ENCODE data around the gene METTL25B.

DNA sequence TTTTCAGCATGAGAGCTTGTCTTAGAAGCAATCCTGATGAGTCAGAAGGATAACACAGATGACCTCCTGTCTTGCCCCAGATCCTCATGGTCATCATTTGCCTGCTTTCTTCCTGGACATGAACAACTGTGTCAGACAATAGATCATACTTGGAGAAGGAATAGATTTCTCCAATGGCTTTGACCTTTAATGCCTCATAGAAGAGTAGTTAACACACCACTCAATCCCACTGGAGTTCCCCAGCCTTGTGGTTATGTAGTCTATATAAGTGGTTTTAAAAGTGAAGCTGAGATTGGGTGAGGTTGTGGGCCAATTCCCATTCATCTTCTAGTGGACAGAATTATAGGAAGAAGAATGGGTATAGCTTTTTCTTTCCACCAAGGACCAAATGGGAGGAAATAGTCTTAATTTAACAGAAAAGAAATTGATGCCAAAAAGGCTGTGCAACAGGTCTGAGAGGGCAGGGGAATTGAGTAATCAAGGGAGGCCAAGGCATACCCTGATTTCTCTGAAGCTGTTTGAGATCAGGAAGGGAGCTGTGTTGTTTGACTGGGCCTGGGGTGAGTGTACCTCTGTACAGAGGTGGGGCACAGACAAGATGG lies 53.4 kb downstream of the METTL25B start:
- TF ChIP-seq, protein P1, sequence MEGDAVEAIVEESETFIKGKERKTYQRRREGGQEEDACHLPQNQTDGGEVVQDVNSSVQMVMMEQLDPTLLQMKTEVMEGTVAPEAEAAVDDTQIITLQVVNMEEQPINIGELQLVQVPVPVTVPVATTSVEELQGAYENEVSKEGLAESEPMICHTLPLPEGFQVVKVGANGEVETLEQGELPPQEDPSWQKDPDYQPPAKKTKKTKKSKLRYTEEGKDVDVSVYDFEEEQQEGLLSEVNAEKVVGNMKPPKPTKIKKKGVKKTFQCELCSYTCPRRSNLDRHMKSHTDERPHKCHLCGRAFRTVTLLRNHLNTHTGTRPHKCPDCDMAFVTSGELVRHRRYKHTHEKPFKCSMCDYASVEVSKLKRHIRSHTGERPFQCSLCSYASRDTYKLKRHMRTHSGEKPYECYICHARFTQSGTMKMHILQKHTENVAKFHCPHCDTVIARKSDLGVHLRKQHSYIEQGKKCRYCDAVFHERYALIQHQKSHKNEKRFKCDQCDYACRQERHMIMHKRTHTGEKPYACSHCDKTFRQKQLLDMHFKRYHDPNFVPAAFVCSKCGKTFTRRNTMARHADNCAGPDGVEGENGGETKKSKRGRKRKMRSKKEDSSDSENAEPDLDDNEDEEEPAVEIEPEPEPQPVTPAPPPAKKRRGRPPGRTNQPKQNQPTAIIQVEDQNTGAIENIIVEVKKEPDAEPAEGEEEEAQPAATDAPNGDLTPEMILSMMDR (IDR thresholded peaks at IDR 0.05 in 2 of 3, conservative IDR thresholded peaks at IDR 0.05 in 1 of 3; ENCODE audit: control insufficient read depth in 2 of 3, extremely low read depth in 1 of 3, insufficient read depth in 1 of 3, low read depth in 3 of 3, low read length in 3 of 3): no peak
- TF ChIP-seq RAD21 (IDR thresholded peaks at IDR 0.05; ENCODE audit: insufficient read depth, low read depth, low read length) (no peak), POLR2A (IDR thresholded peaks at IDR 0.05; ENCODE audit: low read depth, low read length) (no peak), TARDBP (IDR thresholded peaks at IDR 0.05; ENCODE audit: borderline replicate concordance) (no peak), YY1 (IDR thresholded peaks at IDR 0.05; ENCODE audit: low read depth, low read length) (no peak), ZNF384 (IDR thresholded peaks at IDR 0.05; ENCODE audit: borderline replicate concordance, low read depth, low read length) (no peak), PML (IDR thresholded peaks at IDR 0.05; ENCODE audit: low read length) (no peak), EZH2 (IDR thresholded peaks at IDR 0.05; ENCODE audit: borderline replicate concordance, control insufficient read depth, low read depth, low read length) (no peak), EGR1 (IDR thresholded peaks at IDR 0.05; ENCODE audit: borderline replicate concordance in 1 of 2, low read depth in 2 of 2, low read length in 2 of 2) (no peak)
- TF ChIP-seq, protein P2, sequence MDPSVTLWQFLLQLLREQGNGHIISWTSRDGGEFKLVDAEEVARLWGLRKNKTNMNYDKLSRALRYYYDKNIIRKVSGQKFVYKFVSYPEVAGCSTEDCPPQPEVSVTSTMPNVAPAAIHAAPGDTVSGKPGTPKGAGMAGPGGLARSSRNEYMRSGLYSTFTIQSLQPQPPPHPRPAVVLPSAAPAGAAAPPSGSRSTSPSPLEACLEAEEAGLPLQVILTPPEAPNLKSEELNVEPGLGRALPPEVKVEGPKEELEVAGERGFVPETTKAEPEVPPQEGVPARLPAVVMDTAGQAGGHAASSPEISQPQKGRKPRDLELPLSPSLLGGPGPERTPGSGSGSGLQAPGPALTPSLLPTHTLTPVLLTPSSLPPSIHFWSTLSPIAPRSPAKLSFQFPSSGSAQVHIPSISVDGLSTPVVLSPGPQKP (IDR thresholded peaks at IDR 0.05; ENCODE audit: low read depth, low read length): no peak
- TF ChIP-seq, protein P3, sequence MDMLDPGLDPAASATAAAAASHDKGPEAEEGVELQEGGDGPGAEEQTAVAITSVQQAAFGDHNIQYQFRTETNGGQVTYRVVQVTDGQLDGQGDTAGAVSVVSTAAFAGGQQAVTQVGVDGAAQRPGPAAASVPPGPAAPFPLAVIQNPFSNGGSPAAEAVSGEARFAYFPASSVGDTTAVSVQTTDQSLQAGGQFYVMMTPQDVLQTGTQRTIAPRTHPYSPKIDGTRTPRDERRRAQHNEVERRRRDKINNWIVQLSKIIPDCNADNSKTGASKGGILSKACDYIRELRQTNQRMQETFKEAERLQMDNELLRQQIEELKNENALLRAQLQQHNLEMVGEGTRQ (IDR thresholded peaks at IDR 0.05; ENCODE audit: borderline replicate concordance, low read depth, low read length): no peak
- TF ChIP-seq, protein P4, sequence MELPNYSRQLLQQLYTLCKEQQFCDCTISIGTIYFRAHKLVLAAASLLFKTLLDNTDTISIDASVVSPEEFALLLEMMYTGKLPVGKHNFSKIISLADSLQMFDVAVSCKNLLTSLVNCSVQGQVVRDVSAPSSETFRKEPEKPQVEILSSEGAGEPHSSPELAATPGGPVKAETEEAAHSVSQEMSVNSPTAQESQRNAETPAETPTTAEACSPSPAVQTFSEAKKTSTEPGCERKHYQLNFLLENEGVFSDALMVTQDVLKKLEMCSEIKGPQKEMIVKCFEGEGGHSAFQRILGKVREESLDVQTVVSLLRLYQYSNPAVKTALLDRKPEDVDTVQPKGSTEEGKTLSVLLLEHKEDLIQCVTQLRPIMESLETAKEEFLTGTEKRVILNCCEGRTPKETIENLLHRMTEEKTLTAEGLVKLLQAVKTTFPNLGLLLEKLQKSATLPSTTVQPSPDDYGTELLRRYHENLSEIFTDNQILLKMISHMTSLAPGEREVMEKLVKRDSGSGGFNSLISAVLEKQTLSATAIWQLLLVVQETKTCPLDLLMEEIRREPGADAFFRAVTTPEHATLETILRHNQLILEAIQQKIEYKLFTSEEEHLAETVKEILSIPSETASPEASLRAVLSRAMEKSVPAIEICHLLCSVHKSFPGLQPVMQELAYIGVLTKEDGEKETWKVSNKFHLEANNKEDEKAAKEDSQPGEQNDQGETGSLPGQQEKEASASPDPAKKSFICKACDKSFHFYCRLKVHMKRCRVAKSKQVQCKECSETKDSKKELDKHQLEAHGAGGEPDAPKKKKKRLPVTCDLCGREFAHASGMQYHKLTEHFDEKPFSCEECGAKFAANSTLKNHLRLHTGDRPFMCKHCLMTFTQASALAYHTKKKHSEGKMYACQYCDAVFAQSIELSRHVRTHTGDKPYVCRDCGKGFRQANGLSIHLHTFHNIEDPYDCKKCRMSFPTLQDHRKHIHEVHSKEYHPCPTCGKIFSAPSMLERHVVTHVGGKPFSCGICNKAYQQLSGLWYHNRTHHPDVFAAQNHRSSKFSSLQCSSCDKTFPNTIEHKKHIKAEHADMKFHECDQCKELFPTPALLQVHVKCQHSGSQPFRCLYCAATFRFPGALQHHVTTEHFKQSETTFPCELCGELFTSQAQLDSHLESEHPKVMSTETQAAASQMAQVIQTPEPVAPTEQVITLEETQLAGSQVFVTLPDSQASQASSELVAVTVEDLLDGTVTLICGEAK (IDR thresholded peaks at IDR 0.05; ENCODE audit: borderline replicate concordance): no peak

All from GM12878 (cell line).